Measurements from ENCODE around the gene OR52W1. TPM values are rescaled to one million over a fixed set of nuclear protein-coding genes. Genes with fewer than 3 reads are reported as not detected.

OR52W1 gene
- total and polyA plus RNA-seq, 10 of the 15 experiments (the other 5 are each of a cell fraction or from before 2014, with no cell fraction given) = not detected

DNA sequence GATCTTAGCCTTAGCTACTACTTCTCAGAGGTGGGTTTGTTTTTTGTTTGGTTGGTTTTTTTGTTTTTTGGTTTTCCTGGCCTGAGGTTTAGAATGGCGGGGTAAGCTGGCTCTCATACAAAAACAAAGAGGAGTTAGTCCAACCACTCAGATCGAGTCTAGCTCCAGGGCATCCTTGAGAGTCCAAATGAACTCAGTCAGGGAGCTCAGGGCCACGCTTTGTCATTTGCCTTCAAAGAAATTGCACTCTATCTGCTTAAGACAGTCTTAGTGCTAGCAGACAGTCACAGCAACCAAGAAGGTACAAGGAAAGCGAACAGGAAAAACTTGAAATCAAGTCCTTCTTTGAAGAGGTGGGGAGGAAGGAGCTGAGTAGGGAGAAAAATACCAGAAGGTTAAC lies 17.5 kb downstream of the OR52W1 start (continued):
- TF ChIP-seq TCF12 (IDR thresholded peaks at IDR 0.05; ENCODE audit: low read depth, low read length) (no peak), ZNF217 (IDR thresholded peaks at IDR 0.05) (no peak), RELA (IDR thresholded peaks at IDR 0.05; ENCODE audit: borderline replicate concordance, partially characterized antibody) (no peak), EZH2 (IDR thresholded peaks at IDR 0.05; ENCODE audit: borderline replicate concordance, control insufficient read depth, low read depth, low read length) (no peak)
- TF ChIP-seq, protein P1, sequence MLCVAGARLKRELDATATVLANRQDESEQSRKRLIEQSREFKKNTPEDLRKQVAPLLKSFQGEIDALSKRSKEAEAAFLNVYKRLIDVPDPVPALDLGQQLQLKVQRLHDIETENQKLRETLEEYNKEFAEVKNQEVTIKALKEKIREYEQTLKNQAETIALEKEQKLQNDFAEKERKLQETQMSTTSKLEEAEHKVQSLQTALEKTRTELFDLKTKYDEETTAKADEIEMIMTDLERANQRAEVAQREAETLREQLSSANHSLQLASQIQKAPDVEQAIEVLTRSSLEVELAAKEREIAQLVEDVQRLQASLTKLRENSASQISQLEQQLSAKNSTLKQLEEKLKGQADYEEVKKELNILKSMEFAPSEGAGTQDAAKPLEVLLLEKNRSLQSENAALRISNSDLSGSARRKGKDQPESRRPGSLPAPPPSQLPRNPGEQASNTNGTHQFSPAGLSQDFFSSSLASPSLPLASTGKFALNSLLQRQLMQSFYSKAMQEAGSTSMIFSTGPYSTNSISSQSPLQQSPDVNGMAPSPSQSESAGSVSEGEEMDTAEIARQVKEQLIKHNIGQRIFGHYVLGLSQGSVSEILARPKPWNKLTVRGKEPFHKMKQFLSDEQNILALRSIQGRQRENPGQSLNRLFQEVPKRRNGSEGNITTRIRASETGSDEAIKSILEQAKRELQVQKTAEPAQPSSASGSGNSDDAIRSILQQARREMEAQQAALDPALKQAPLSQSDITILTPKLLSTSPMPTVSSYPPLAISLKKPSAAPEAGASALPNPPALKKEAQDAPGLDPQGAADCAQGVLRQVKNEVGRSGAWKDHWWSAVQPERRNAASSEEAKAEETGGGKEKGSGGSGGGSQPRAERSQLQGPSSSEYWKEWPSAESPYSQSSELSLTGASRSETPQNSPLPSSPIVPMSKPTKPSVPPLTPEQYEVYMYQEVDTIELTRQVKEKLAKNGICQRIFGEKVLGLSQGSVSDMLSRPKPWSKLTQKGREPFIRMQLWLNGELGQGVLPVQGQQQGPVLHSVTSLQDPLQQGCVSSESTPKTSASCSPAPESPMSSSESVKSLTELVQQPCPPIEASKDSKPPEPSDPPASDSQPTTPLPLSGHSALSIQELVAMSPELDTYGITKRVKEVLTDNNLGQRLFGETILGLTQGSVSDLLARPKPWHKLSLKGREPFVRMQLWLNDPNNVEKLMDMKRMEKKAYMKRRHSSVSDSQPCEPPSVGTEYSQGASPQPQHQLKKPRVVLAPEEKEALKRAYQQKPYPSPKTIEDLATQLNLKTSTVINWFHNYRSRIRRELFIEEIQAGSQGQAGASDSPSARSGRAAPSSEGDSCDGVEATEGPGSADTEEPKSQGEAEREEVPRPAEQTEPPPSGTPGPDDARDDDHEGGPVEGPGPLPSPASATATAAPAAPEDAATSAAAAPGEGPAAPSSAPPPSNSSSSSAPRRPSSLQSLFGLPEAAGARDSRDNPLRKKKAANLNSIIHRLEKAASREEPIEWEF (IDR thresholded peaks at IDR 0.05; ENCODE audit: insufficient replicate concordance, low read depth, low read length) = no peak

DNA sequence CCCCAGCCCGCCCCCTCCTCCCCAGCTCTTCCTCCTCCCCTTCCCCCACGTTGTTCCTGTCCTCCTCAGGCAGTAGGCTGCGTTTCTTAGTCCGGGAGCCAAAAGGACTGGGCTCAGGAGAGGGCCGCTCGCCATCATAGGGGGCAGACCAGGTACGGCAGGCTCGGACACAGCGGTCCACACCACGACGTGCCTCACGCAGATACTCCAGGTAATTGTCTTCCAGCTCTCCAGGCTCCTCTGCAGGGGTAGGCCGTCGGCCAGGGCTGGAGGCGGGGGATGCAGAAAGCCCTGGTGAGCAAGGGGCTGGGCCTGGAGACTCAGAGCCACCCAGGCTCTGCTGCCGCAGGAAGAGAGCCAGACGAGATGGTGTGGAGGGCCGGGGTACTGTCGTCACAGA lies 18.7 kb downstream of the OR52W1 start:
- no peak overlapping the region for H2AFZ ChIP-seq (ENCODE audit: control insufficient read depth, low read depth, low read length)
- no peaks in the 10 kb centered on the region for H3K4me1 ChIP-seq (ENCODE audit: control insufficient read depth, insufficient read depth, low read length)
- RAD21 ChIA-PET (ENCODE audit: unreplicated experiment) = no interaction called here
- CTCF ChIA-PET = interaction anchor here (1.4 kb wide), 1 partner anchor 161 kb away, joined by 3 read pairs; no protein-coding TSS in a partner anchor
- H3K27ac ChIP-seq (ENCODE audit: control insufficient read depth, insufficient read depth) = no peak overlapping the region
- H3K4me3 ChIP-seq = no peak overlapping the region
- no peaks in the 10 kb centered on the region for H3K9me3 ChIP-seq (replicated peaks; ENCODE audit: control insufficient read depth, insufficient read depth, low read length)
- ATAC-seq (no peak), FAIRE-seq (no peak), DNase-seq (ENCODE audit: low read depth, low spot score) (no peak)
- H3K79me2 ChIP-seq (ENCODE audit: control insufficient read depth, insufficient read depth, low read length) = no peaks in the 10 kb centered on the region
- intact Hi-C loops (cut with micrococcal nuclease; ENCODE audit: unreplicated experiment) = no loop called here
- H4K20me1 ChIP-seq (ENCODE audit: control insufficient read depth, insufficient read depth) = no peaks in the 10 kb centered on the region
- POLR2A ChIA-PET = interaction anchor here (1.2 kb wide), 1 partner anchor 20 kb away, joined by 3 read pairs; no protein-coding TSS in a partner anchor
- BruUV-seq (replicated peaks) = no TSS peak
- 95% methylated on average over 15 of the region's 19 CpGs for WGBS (ENCODE audit: insufficient coverage, insufficient replicate concordance, low lambda C conversion rate, missing lambda C conversion rate)
- no peak overlapping the region for H3K4me2 ChIP-seq (ENCODE audit: control insufficient read depth, insufficient read depth)
- no peaks in the 10 kb centered on the region for H3K27me3 ChIP-seq (replicated peaks in 1 of 2; ENCODE audit: control insufficient read depth in 2 of 2, insufficient read depth in 2 of 2, low read length in 1 of 2)
- H3K36me3 ChIP-seq (ENCODE audit: control insufficient read depth in 2 of 2, insufficient read depth in 2 of 2, low read length in 1 of 2) = peaks cover 14 to 20% of the 10 kb centered on the region in 2 experiments
- in situ Hi-C loops (cut with MboI) = no loop called here
- H3K9ac ChIP-seq (ENCODE audit: control insufficient read depth, insufficient read depth, low read length) = no peak overlapping the region
- SMC1A ChIA-PET (ENCODE audit: uncharacterized antibody, unreplicated experiment) = no interaction called here
- TF ChIP-seq CEBPB (IDR thresholded peaks at IDR 0.05; ENCODE audit: borderline replicate concordance in 1 of 2, low read depth in 2 of 2, low read length in 2 of 2) (no peak), ZNF207 (IDR thresholded peaks at IDR 0.05; ENCODE audit: borderline replicate concordance) (no peak), TAF1 (IDR thresholded peaks at IDR 0.05; ENCODE audit: borderline replicate concordance, low read depth, low read length) (no peak), RAD21 (IDR thresholded peaks at IDR 0.05; ENCODE audit: insufficient read depth, low read depth, low read length) (no peak), FOS (IDR thresholded peaks at IDR 0.05; ENCODE audit: borderline replicate concordance, extremely low read depth, insufficient read length) (no peak), HDGF (IDR thresholded peaks at IDR 0.05) (no peak), TCF7 (IDR thresholded peaks at IDR 0.05; ENCODE audit: borderline replicate concordance) (no peak), CHD2 (IDR thresholded peaks at IDR 0.05; ENCODE audit: borderline replicate concordance, low read depth, low read length) (no peak), ZSCAN29 (IDR thresholded peaks at IDR 0.05) (no peak), PML (IDR thresholded peaks at IDR 0.05; ENCODE audit: low read length) (no peak), BACH1 (IDR thresholded peaks at IDR 0.05; ENCODE audit: borderline replicate concordance) (no peak), DPF2 (IDR thresholded peaks at IDR 0.05) (no peak), SUZ12 (IDR thresholded peaks at IDR 0.05; ENCODE audit: unreplicated experiment) (no peak)
- TF ChIP-seq, protein P2, sequence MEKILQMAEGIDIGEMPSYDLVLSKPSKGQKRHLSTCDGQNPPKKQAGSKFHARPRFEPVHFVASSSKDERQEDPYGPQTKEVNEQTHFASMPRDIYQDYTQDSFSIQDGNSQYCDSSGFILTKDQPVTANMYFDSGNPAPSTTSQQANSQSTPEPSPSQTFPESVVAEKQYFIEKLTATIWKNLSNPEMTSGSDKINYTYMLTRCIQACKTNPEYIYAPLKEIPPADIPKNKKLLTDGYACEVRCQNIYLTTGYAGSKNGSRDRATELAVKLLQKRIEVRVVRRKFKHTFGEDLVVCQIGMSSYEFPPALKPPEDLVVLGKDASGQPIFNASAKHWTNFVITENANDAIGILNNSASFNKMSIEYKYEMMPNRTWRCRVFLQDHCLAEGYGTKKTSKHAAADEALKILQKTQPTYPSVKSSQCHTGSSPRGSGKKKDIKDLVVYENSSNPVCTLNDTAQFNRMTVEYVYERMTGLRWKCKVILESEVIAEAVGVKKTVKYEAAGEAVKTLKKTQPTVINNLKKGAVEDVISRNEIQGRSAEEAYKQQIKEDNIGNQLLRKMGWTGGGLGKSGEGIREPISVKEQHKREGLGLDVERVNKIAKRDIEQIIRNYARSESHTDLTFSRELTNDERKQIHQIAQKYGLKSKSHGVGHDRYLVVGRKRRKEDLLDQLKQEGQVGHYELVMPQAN (conservative IDR thresholded peaks at IDR 0.05) = no peak

Measured in GM12878 (cell line).